DOHH2 (cell line): Measurements from ENCODE around the gene ZNF408.

Experiments used
- H3F3A ChIP-seq: fragments of 200-600 bp; sonication (generic), shearing (Covaris generic); 2 replicates; pipeline ENCODE4 v1.6.0; 2016; ENCODE audit warnings: antibody characterized with exemption, mild to moderate bottlenecking; ENCODE audit not compliant: control insufficient read depth, insufficient read depth
- H3K27ac ChIP-seq: fragments of 200-600 bp; sonication (generic); 2 replicates; pipeline ENCODE4 v1.5.1; 2014; ENCODE audit warnings: low read depth, mild to moderate bottlenecking, low read length, moderate library complexity
- H3K27me3 ChIP-seq: fragments of 200-600 bp; sonication (generic); 2 replicates; pipeline ENCODE4 v1.6.1; 2014; ENCODE audit warnings: mild to moderate bottlenecking, low read length, mixed read lengths; ENCODE audit not compliant: control insufficient read depth
- H3K36me3 ChIP-seq: fragments of 200-600 bp; sonication (generic); 2 replicates; pipeline ENCODE4 v1.6.1; 2014; ENCODE audit warnings: mild to moderate bottlenecking, low read length, moderate library complexity, mixed read lengths; ENCODE audit not compliant: control insufficient read depth
- H3K4me1 ChIP-seq: fragments of 200-600 bp; sonication (generic); 2 replicates; pipeline ENCODE4 v1.6.1; 2014; ENCODE audit warnings: mild to moderate bottlenecking, low read length, mixed read lengths; ENCODE audit not compliant: control insufficient read depth
- H3K4me2 ChIP-seq: fragments of 200-600 bp; sonication (generic); 2 replicates; pipeline ENCODE4 v1.6.0; 2014; ENCODE audit warnings: mild to moderate bottlenecking, low read length, moderate library complexity
- H3K4me3 ChIP-seq: fragments of 200-600 bp; sonication (generic); 2 replicates; pipeline ENCODE4 v1.5.1; 2014; ENCODE audit warnings: mild to moderate bottlenecking, low read length, mixed read lengths
- H3K79me2 ChIP-seq: fragments of 200-600 bp; sonication (generic); 2 replicates; pipeline ENCODE4 v1.6.1; 2014; ENCODE audit warnings: mild to moderate bottlenecking, low read length, mixed read lengths; ENCODE audit not compliant: control insufficient read depth
- H3K9me2 ChIP-seq: fragments of 200-600 bp; sonication (generic); replicated peaks from 2 replicates; pipeline ENCODE4 v1.6.1; 2014; ENCODE audit warnings: mild to moderate bottlenecking, low read length, mixed read lengths; ENCODE audit not compliant: control insufficient read depth
- H3K9me3 ChIP-seq: fragments of 200-600 bp; sonication (generic); 2 replicates; pipeline ENCODE4 v1.6.1; 2014; ENCODE audit warnings: antibody characterized with exemption, low read length, mixed read lengths; ENCODE audit not compliant: control insufficient read depth, insufficient read depth
- H4K20me1 ChIP-seq: fragments of 200-600 bp; sonication (generic); 2 replicates; pipeline ENCODE4 v1.6.0; 2014; ENCODE audit warnings: low read depth, mild to moderate bottlenecking, antibody characterized with exemption, low read length, moderate library complexity; ENCODE audit not compliant: control insufficient read depth, insufficient read depth
- CTCF ChIP-seq: fragments of 200-600 bp; sonication (generic); IDR thresholded peaks from one replicate; pipeline ENCODE4 v1.5.1; 2014; ENCODE audit warnings: antibody characterized with exemption, mild to moderate bottlenecking, low read depth, low read length; ENCODE audit not compliant: poor library complexity, severe bottlenecking
- EZH2phosphoT487 ChIP-seq: fragments of 200-600 bp; sonication (generic); IDR thresholded peaks from 2 replicates; pipeline ENCODE4 v1.6.1; 2017; ENCODE audit warnings: borderline replicate concordance, mild to moderate bottlenecking, antibody characterized with exemption, low read length, moderate library complexity, mixed read lengths

Gene ZNF408

GRCh38 chr11:46662366-46662765 lies 38.5 kb upstream of the ZNF408 start:
- H3K36me3 ChIP-seq: peaks cover 47% of the 10 kb centered on the region
- no peaks in the 10 kb centered on the region for H3K4me1 ChIP-seq
- no peak overlapping the region for H3K4me3 ChIP-seq
- H3K9me3 ChIP-seq: no peaks in the 10 kb centered on the region
- no peaks in the 10 kb centered on the region for H3F3A ChIP-seq
- H3K27ac ChIP-seq: no peak overlapping the region
- no peaks in the 10 kb centered on the region for H4K20me1 ChIP-seq
- H3K27me3 ChIP-seq: no peaks in the 10 kb centered on the region
- H3K79me2 ChIP-seq: no peaks in the 10 kb centered on the region
- no peaks in the 10 kb centered on the region for H3K9me2 ChIP-seq
- TF ChIP-seq CTCF (no peak), EZH2phosphoT487 (no peak)
- H3K4me2 ChIP-seq: no peak overlapping the region

- Histone ChIP-seq H3K79me2 (no peaks in the 10 kb centered on the region), H3K9me3 (no peaks in the 10 kb centered on the region), H3K36me3 (peaks cover 48% of the 10 kb centered on the region), H4K20me1 (no peaks in the 10 kb centered on the region), H3K27ac (no peak overlapping the region), H3K9me2 (no peaks in the 10 kb centered on the region), H3K27me3 (no peaks in the 10 kb centered on the region), H3K4me1 (no peaks in the 10 kb centered on the region), H3K4me3 (no peak overlapping the region), H3K4me2 (no peak overlapping the region), H3F3A (no peaks in the 10 kb centered on the region)
- no peak for TF ChIP-seq CTCF
- TF ChIP-seq EZH2phosphoT487: no peak
Measured at GRCh38 chr11:46663277-46663940, 37.4 kb upstream of the ZNF408 start.

- no peaks in the 10 kb centered on the region for H3K27me3 ChIP-seq
- H3K9me2 ChIP-seq: no peaks in the 10 kb centered on the region
- H3K4me3 ChIP-seq: no peak overlapping the region
- H3F3A ChIP-seq: no peaks in the 10 kb centered on the region
- no peaks in the 10 kb centered on the region for H4K20me1 ChIP-seq
- no peaks in the 10 kb centered on the region for H3K79me2 ChIP-seq
- TF ChIP-seq EZH2phosphoT487 (no peak), CTCF (no peak)
- H3K27ac ChIP-seq: no peak overlapping the region
- H3K4me1 ChIP-seq: no peaks in the 10 kb centered on the region
- peaks cover 52% of the 10 kb centered on the region for H3K36me3 ChIP-seq
- H3K9me3 ChIP-seq: no peaks in the 10 kb centered on the region
- H3K4me2 ChIP-seq: no peak overlapping the region
Measured at GRCh38 chr11:46664612-46665011, 36.2 kb upstream of the ZNF408 start.
